DOHH2 (cell line): ENCODE results near the gene PXK.

Source experiments
- EZH2phosphoT487 ChIP-seq: fragments of 200-600 bp; sonication (generic); IDR thresholded peaks from 2 replicates; pipeline ENCODE4 v1.6.1; 2017; ENCODE audit warnings: borderline replicate concordance, mild to moderate bottlenecking, antibody characterized with exemption, low read length, moderate library complexity, mixed read lengths
- TF ChIP-seq, protein P1 (sequence below): fragments of 200-600 bp; sonication (generic); IDR thresholded peaks from one replicate; pipeline ENCODE4 v1.5.1; 2014; ENCODE audit warnings: antibody characterized with exemption, mild to moderate bottlenecking, low read depth, low read length; ENCODE audit not compliant: poor library complexity, severe bottlenecking

DNA sequence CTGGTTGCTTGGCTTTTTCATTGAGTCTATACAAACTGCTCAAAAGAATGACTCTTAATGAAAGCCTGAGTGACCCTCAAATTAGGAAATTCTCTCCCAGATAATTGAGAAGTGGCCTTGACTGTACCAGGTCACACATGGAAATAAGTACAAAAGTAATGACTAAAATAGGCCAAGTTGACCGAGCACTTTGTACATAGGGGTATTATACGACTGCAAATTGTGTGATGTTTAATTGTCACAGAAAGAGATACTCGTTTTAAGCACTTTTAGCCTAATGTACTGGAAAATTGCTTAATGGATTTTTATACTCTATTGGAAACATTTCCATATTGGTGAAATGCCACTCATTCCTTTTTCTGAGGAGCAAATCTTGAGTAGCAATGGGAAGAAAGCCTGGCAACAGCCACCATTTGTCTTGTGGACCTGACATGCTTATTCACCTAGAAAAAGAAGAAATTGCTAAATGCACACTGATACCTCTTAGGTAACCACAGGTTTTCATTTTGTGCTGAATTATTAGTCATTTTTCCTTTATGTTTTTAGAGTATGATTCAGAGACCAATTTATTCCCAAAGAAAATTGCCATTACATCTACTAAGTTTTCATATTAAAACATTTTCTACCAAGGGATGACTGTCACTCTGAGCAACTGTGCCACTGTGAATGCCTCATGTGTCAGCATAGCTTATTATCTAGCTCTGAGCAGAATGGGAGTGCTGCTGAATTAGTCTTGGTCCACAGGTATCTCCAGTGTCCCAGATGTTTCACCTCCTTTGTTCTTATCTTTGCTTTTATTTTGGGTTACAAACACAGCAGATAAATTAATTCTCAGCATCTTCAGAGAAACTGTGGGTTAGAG is 8.9 kb upstream of the PXK start:
- TF ChIP-seq, protein P1, sequence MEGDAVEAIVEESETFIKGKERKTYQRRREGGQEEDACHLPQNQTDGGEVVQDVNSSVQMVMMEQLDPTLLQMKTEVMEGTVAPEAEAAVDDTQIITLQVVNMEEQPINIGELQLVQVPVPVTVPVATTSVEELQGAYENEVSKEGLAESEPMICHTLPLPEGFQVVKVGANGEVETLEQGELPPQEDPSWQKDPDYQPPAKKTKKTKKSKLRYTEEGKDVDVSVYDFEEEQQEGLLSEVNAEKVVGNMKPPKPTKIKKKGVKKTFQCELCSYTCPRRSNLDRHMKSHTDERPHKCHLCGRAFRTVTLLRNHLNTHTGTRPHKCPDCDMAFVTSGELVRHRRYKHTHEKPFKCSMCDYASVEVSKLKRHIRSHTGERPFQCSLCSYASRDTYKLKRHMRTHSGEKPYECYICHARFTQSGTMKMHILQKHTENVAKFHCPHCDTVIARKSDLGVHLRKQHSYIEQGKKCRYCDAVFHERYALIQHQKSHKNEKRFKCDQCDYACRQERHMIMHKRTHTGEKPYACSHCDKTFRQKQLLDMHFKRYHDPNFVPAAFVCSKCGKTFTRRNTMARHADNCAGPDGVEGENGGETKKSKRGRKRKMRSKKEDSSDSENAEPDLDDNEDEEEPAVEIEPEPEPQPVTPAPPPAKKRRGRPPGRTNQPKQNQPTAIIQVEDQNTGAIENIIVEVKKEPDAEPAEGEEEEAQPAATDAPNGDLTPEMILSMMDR, result no peak
- TF ChIP-seq EZH2phosphoT487, result no peak
